Activated CD4-positive, alpha-beta T cell treated with anti-CD3 and anti-CD28 coated beads for 36 hours (primary cell): ENCODE measurements around the gene OR2V1. TPM values are rescaled to one million over a fixed set of nuclear protein-coding genes. Genes with fewer than 3 reads are reported as not detected.
A peak's percentile ranks its signal among the peaks of the same experiment; 100 is the strongest.
"Not testable (repeated sequence)": the region's sequence is repeated elsewhere in the genome, so short reads cannot be mapped to it uniquely, and the experiment has no call there.

ENCODE experiments used
- ATAC-seq: fragments of 200-7000 bp; cut with Tn5 transposase; one replicate; pipeline ENCODE4 v1.10.0; 2021; ENCODE audit warnings: mild to moderate bottlenecking, moderate library complexity
- CTCF ChIA-PET: fragments of 350-600 bp; sonication (Branson Sonifier 250); formaldehyde crosslinking; loops from one replicate; lab custom pipeline; 2021; ENCODE audit warnings: antibody characterized with exemption; lab: Charles Lee
- POLR2A ChIA-PET: fragments of 350-600 bp; sonication (Branson Sonifier 250); formaldehyde crosslinking; loops from one replicate; lab custom pipeline; 2021; ENCODE audit warnings: antibody characterized with exemption, inconsistent platforms; lab: Charles Lee
- DNase-seq: peaks from one replicate; pipeline ENCODE4 v3.0.0-alpha.2; 2020
- H3K27ac Mint-ChIP-seq: one replicate; pipeline ENCODE4 v1.8.0; 2021; ENCODE audit warnings: mixed read lengths
- H3K27me3 Mint-ChIP-seq: one replicate; pipeline ENCODE4 v1.8.0; 2021; ENCODE audit warnings: mixed read lengths
- H3K36me3 Mint-ChIP-seq: one replicate; pipeline ENCODE4 v1.8.0; 2021; ENCODE audit warnings: low read depth, mixed read lengths
- H3K4me1 Mint-ChIP-seq: one replicate; pipeline ENCODE4 v1.8.0; 2021; ENCODE audit warnings: mixed read lengths
- H3K4me3 Mint-ChIP-seq: one replicate; pipeline ENCODE4 v1.8.0; 2021; ENCODE audit warnings: mild to moderate bottlenecking, moderate library complexity, mixed read lengths
- H3K9me3 Mint-ChIP-seq: one replicate; pipeline ENCODE4 v1.8.0; 2021; ENCODE audit warnings: low read depth, mixed read lengths
- intact Hi-C, 2 experiments: fragments of 100-400 bp; cut with DNase I in 1 of 2; cut with micrococcal nuclease in 1 of 2; formaldehyde crosslinking; loops; one replicate each; pipeline versions ENCODE4 v1.14.2 to v1.15.1; 2022 to 2024; cut with DNase I, micrococcal nuclease
- total RNA-seq, 2 experiments: library from RNA; stranded (reverse); gene quantifications; one replicate each; pipeline ENCODE4 v1.2.3, GENCODE V29; 2021

OR2V1 gene
- total RNA-seq, 2 experiments from 2014 or later: not detected

DNA sequence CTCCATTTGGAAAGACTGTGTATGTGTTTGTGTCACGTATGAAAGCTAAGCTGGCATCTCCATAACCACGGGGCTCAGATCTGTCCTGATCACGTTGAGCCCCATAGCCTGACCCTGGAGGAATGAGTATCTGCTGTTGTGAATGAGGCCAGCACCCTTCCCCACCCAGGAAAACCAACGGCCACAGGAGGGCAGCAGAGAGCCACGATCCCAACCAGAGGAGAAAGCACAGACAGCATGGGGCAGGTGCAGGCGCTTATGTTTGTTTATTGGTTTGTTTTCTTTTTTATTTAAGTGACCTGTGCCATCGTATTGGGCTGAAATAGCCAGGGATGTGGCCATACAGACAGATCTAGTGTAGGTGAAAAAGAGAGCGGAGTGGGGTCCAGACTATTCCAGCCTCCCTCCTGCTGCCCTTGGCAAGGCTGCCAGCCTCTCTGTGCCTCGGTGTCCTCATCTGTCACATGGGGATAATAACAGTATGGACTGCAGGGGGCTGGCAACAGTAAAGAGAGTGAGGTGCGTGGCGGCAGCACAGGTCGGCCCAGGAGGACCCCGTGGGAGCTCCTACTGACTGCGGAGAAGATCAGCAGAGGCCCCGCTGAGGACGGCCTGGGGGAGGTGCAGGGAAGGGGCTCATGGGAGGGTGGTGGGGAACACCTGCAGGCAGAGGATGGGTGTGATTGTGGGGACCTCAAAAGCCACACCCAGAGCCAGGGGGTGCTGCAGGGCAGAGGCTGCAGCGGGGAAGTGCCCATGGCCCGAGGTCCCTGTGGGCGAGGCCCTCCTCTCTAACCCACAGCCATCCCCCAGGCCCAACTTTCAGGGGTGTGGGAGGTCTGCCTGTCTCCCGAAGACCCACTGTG, 28.6 kb upstream of the OR2V1 start:
- CTCF ChIA-PET: interaction anchor here (0.6 to 1.3 kb wide), 3 partner anchors 14 to 102 kb away, joined by 3 to 5 read pairs (median 4); no protein-coding TSS in a partner anchor
- H3K9me3 Mint-ChIP-seq: no peaks in the 10 kb centered on the region
- peaks cover 42% of the 10 kb centered on the region for H3K4me1 Mint-ChIP-seq
- ATAC-seq (peak; percentile 76), DNase-seq (peak; percentile 96)
- peak overlapping the region; percentile 18 for H3K4me3 Mint-ChIP-seq
- H3K27ac Mint-ChIP-seq: peak overlapping the region; percentile 88
- peaks cover 3% of the 10 kb centered on the region for H3K27me3 Mint-ChIP-seq
- intact Hi-C loops: loop anchor here (1.0 to 10.0 kb wide), 10 partner anchors 25 to 865 kb away; partner anchors contain the start of genes ZFP62 (in 2 of the 2), MAPK9 (in 1 of the 2) and MGAT1 (in 1 of the 2)
- POLR2A ChIA-PET: no interaction called here
- no peaks in the 10 kb centered on the region for H3K36me3 Mint-ChIP-seq

DNA sequence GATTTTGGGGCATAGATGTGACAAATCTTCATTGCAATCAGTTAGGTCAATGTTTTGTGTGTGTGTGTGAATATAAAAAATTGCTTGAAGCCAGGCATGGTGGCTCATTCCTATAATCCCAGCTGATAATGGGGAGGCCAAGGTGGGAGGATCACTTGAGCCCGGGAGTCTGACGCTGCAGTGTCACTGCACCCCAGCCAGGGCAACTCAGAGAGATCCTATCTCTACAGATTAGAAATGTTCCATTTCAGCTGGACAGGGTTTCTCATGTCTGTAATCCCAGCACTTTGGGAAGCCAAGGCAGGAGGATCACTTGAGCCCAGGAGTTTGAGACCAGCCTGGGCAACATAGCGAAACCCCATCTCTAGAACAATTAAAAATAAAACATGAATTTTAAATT, 27.9 kb upstream of the OR2V1 start:
- ChIA-PET CTCF (interaction anchor here (1.3 kb wide), 1 partner anchor 14 kb away, joined by 3 read pairs; no protein-coding TSS in a partner anchor), POLR2A (no interaction called here)
- no peak overlapping the region for H3K4me3 Mint-ChIP-seq
- H3K27ac Mint-ChIP-seq: no peak overlapping the region
- intact Hi-C loops: loop anchor here (1.0 to 5.0 kb wide), 5 partner anchors 25 to 374 kb away; partner anchors contain the start of gene ZFP62 (in 1 of the 2)
- H3K4me1 Mint-ChIP-seq: peaks cover 40% of the 10 kb centered on the region
- ATAC-seq (no peak), DNase-seq (no peak)
- H3K27me3 Mint-ChIP-seq: peaks cover 5% of the 10 kb centered on the region
- H3K9me3 Mint-ChIP-seq: peaks cover 3% of the 10 kb centered on the region
- no peaks in the 10 kb centered on the region for H3K36me3 Mint-ChIP-seq

DNA sequence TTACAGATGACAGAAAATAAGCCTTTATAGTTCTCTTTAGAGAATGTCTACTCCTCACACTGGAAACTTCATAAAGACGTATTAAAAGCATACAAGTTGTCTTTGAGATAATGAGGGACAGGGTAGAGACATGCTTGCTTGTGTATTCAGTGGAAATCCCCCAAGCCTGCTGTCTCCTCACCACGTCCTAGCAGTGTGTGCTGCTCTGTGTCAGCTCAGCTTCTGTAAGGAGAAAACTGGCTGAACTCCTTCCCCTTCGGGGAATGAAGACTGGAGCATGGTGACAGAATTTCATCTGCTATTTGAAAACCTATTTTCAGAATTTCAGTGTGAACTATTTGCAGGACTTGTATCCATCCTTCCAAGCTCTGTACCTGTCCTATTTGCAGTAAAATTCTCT, 25.8 kb upstream of the OR2V1 start:
- Mint-ChIP-seq H3K4me1 (peaks cover 32% of the 10 kb centered on the region), H3K9me3 (peaks cover 3% of the 10 kb centered on the region), H3K36me3 (no peaks in the 10 kb centered on the region), H3K27ac (no peak overlapping the region), H3K27me3 (peaks cover 8% of the 10 kb centered on the region), H3K4me3 (no peak overlapping the region)
- intact Hi-C loops: loop anchor here in 1 of 2 experiments (5.0 kb wide), 1 partner anchor 294 kb away; the partner anchor contains the start of gene ZFP62
- POLR2A ChIA-PET: no interaction called here
- DNase-seq: no peak
- CTCF ChIA-PET: interaction anchor here (0.6 to 1.5 kb wide), 2 partner anchors 59 to 288 kb away, joined by 3 to 4 read pairs; no protein-coding TSS in a partner anchor
- ATAC-seq: no peak

DNA sequence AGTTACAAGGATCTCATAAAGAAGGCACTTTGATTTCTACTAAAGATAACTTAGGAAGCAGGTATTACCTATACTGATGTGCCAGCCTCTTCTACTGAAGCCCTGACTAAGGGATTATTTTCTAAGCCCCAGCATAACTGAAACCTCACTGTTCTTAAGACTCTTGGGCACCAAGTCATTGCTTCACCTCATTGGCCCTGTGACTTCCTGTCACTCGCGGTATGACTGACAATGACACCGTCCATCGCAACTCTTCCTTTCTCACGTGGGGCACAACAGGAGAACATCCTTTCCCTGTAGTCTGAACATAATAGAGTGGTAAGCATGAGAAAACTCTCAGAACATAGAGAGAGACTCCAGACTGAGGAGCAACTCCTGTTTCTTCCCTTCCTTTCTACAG, 22.8 kb upstream of the OR2V1 start:
- Mint-ChIP-seq H3K4me3 (no peak overlapping the region), H3K36me3 (no peaks in the 10 kb centered on the region), H3K27me3 (peaks cover 15% of the 10 kb centered on the region), H3K9me3 (peaks cover 3% of the 10 kb centered on the region), H3K4me1 (peaks cover 13% of the 10 kb centered on the region), H3K27ac (peak overlapping the region; percentile 53)
- intact Hi-C loops: no loop called here
- CTCF ChIA-PET: no interaction called here
- POLR2A ChIA-PET: no interaction called here
- ATAC-seq: peak; percentile 98
- DNase-seq: peak; percentile 67

DNA sequence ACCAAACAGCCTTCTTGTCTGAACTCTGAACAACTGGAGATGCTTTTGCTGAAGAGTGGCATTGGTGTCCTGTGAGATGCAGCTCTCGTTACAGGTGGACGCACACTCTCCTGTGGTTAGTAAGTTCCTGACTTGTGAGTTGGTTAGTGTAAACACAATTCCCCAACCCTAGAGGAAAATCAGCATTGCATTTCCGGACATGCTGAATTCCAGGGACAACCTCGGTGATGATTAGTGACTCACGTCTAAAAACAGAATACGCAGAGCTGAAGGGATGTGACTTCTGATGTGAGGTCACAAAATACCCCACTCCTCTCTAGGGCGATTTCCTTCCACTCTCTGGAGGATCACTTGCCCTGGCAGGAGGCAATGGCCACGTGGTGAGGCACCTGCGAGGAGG, 21.4 kb upstream of the OR2V1 start:
- Mint-ChIP-seq H3K27me3 (peaks cover 20% of the 10 kb centered on the region), H3K36me3 (no peaks in the 10 kb centered on the region), H3K27ac (no peak overlapping the region), H3K4me1 (peaks cover 13% of the 10 kb centered on the region), H3K4me3 (no peak overlapping the region), H3K9me3 (peaks cover 3% of the 10 kb centered on the region)
- ChIA-PET POLR2A (no interaction called here), CTCF (no interaction called here)
- ATAC-seq (no peak), DNase-seq (no peak)
- intact Hi-C loops: no loop called here

DNA sequence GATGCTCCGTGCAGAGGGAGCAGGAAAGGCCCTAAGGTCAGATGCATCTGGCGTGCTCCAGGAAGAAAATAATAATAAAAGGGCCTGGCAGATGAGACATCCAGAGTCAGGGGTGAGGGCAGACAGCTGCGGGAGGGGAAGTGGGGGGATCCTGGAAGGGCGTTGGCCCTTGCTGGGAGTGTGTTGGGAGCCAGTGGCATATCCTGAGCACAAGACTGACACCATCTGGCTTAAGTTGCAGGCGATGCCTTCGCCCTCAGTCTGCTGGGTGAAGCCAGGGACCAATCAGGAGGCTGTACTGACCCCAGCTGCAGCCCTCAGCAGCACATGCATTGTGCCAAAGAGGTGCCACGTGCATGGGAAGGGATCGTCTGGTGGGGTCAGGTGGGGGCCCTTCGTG, 20.2 kb upstream of the OR2V1 start:
- H3K36me3 Mint-ChIP-seq: no peaks in the 10 kb centered on the region
- intact Hi-C loops: no loop called here
- peaks cover 22% of the 10 kb centered on the region for H3K27me3 Mint-ChIP-seq
- ATAC-seq (no peak), DNase-seq (no peak)
- no peak overlapping the region for H3K4me3 Mint-ChIP-seq
- H3K4me1 Mint-ChIP-seq: peaks cover 13% of the 10 kb centered on the region
- H3K9me3 Mint-ChIP-seq: peaks cover 3% of the 10 kb centered on the region
- POLR2A ChIA-PET: interaction anchor here (0.6 kb wide), 1 partner anchor 75 kb away, joined by 3 read pairs; no protein-coding TSS in a partner anchor
- H3K27ac Mint-ChIP-seq: no peak overlapping the region
- CTCF ChIA-PET: no interaction called here

DNA sequence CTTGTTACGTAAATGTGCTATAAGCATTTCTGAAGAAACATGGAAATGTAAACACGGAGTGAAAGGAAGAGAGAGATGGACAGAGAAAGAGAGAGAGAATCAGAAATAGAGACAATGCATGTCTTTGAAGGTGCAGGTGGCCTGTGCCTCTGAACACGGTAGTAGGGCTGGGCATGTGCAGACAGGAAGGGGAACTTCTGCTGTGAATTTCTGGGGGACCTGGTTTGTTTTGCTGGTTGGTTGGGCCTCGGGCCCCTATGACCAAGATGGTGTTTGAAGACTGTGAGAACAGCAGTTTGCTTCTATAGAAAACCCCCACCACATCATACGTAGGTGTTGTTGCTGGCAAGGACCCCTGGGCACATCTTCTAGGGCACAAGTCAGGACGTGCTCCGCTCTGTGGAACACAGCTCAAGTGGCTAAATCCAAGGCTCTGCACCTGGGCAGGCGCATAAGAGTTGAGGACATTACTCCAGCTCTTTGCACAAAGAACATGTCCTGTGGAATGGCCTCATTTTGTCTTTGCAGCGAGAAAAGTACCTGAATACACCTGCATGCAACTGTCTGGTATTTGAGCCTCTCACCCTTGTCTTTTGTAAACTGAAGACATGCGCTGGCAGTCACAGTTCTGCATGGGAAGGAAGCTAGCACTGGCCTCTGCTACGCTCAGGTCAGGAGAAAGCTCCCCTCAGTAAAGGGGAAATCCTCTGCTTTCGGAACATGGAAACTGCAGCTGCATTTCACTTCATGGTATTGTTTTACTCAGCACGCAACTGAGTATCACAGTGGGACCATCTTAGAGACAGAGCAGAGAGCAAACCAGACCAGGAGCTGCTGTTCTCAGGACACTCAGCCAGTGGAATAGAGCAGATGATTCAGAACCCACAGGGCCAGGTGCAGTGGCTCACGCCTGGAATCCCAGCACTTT, 19.1 kb upstream of the OR2V1 start:
- Mint-ChIP-seq H3K4me1 (peaks cover 13% of the 10 kb centered on the region), H3K27ac (no peak overlapping the region), H3K36me3 (no peaks in the 10 kb centered on the region), H3K9me3 (peaks cover 4% of the 10 kb centered on the region), H3K4me3 (no peak overlapping the region), H3K27me3 (peaks cover 22% of the 10 kb centered on the region)
- no peak for DNase-seq
- intact Hi-C loops: no loop called here
- no peak for ATAC-seq
- POLR2A ChIA-PET: interaction anchor here (0.5 kb wide), 1 partner anchor 1267 kb away, joined by 12 read pairs; no protein-coding TSS in a partner anchor
- CTCF ChIA-PET: interaction anchor here (0.7 kb wide), 1 partner anchor 107 kb away, joined by 3 read pairs; no protein-coding TSS in a partner anchor

DNA sequence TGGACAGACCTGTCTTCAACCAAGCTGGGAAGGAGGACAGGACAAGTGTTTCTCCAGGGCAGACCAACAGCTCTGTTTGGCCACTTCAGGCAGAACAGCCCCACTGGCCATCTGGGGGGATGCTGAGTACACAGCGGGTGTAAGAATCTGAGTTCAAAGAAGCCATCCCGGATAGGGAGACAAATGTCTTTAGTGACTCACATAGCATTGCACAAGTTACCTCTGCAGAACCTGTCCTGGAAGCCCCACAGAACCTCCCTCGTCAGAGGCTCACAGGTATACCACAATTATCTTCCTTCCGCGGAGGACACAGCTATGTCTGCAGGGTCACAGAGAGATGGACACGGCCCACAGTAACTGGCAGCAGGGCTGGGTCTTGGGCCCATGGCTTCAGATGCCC, 18.4 kb upstream of the OR2V1 start:
- Mint-ChIP-seq H3K4me1 (peaks cover 13% of the 10 kb centered on the region), H3K9me3 (peaks cover 7% of the 10 kb centered on the region), H3K4me3 (no peak overlapping the region), H3K27me3 (peaks cover 22% of the 10 kb centered on the region), H3K27ac (no peak overlapping the region), H3K36me3 (no peaks in the 10 kb centered on the region)
- ChIA-PET CTCF (no interaction called here), POLR2A (interaction anchor here (0.5 kb wide), 1 partner anchor 1266 kb away, joined by 12 read pairs; no protein-coding TSS in a partner anchor)
- DNase-seq: no peak
- no peak for ATAC-seq
- intact Hi-C loops: no loop called here

DNA sequence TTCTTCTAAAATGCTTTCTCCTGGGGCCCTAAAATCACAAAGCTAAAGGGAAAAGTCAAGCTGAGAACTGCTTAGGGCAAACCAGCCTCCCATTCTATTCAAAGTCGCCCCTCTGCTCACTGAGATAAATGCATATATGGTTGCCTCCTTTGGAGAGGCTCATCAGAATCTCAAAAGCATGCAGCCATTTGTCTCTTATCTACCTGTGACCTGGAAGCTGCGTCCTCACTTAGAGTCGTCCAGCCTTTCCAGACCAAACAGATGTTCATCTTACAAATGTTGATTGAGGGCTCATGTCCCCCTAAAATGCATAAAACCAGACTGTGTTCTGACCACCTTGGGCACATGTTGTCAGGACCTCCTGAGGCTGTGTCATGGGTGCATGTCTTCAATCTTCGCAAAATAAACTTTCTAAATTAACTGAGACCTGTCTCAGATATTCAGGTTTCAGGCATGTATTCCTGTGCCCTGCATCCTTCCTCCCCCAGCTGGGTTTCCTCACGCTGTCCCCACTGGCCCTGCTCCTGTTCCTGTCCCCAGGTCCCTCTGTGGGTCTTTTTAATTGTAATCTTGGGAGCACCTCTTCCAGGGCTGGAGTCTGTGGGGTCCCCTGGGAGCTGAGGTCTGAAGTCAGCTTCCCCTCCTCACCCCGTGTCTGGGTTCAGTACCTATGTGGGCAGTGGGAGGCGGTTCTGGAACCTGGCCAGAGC, 16.1 kb upstream of the OR2V1 start, which contains the start of gene OR2V2:
TSS of gene OR2V2 (plus strand) at position 660 of the 710 bp plus-strand sequence. CDS start 7,357 bp downstream, outside the sequence.
- POLR2A ChIA-PET, intact Hi-C loops, H3K9me3 Mint-ChIP-seq, ATAC-seq, H3K4me1 Mint-ChIP-seq, H3K27ac Mint-ChIP-seq, H3K4me3 Mint-ChIP-seq, H3K36me3 Mint-ChIP-seq, DNase-seq: not testable (repeated sequence)
- peaks cover 33% of the 10 kb centered on the region for H3K27me3 Mint-ChIP-seq
- CTCF ChIA-PET: interaction anchor here (0.7 kb wide), 1 partner anchor 317 kb away, joined by 3 read pairs; no protein-coding TSS in a partner anchor

DNA sequence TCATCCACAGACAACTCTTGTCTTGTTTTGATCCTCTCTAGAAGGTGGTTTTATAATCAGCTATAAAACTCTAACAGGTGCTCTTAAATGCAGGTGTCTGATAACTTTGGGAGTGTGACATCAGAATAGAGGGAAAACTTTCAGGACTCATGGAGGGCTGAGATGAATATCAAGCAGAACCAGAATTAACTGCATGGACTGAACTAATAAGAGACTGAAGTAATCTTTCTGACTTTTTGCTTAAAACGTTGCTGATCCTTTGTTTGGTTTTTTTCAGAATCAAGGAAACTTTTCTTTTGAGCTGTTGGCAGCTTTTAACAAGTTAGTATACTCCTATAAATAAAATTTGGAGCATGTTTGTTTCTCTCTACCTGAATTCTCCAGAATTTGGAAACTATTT, 14.2 kb upstream of the OR2V1 start:
- ATAC-seq (no peak), DNase-seq (no peak)
- Mint-ChIP-seq H3K9me3 (peaks cover 6% of the 10 kb centered on the region), H3K27ac (no peak overlapping the region), H3K4me1 (no peaks in the 10 kb centered on the region), H3K4me3 (no peak overlapping the region), H3K27me3 (peaks cover 42% of the 10 kb centered on the region), H3K36me3 (no peaks in the 10 kb centered on the region)
- ChIA-PET POLR2A (no interaction called here), CTCF (no interaction called here)
- intact Hi-C loops: no loop called here
